HCT116 (cell line): Measurements from ENCODE around the gene NXPH1.

Experiments used
- EZH2phosphoT487 ChIP-seq: fragments of 200-600 bp; IDR thresholded peaks from 2 replicates; pipeline ENCODE4 v1.6.1; 2018; ENCODE audit warnings: antibody characterized with exemption, borderline replicate concordance
- RAD21 ChIP-seq: IDR thresholded peaks from 2 replicates; pipeline ENCODE4 v1.6.1; 2012; ENCODE audit warnings: low read depth, mild to moderate bottlenecking
- SIN3A ChIP-seq: IDR thresholded peaks from 2 replicates; pipeline ENCODE4 v1.6.1; 2012; ENCODE audit warnings: low read depth

GRCh38 chr7:8591289-8591688 is 157.9 kb downstream of the NXPH1 start:
- TF ChIP-seq SIN3A: no peak
- no peak for TF ChIP-seq RAD21
- TF ChIP-seq EZH2phosphoT487: no peak
